Colonic mucosa (tissue), 4 donors: ENCODE data around the gene ATG7. TPM values are rescaled to one million over a fixed set of nuclear protein-coding genes. Genes with fewer than 3 reads are reported as not detected.
"Not testable (repeated sequence)": the region's sequence is repeated elsewhere in the genome, so short reads cannot be mapped to it uniquely, and the experiment has no call there.

ENCODE experiments used
- DNase-seq: peaks from one replicate; pipeline ENCODE4 v3.0.0-alpha.2; 2020
- H3K27ac ChIP-seq: fragments of 200-600 bp; one replicate; pipeline ENCODE4 v1.8.0; 2021
- H3K27me3 ChIP-seq: fragments of 200-600 bp; one replicate; pipeline ENCODE4 v1.8.0; 2021
- H3K36me3 ChIP-seq: fragments of 200-600 bp; one replicate; pipeline ENCODE4 v1.8.0; 2021
- H3K4me1 ChIP-seq: fragments of 200-600 bp; one replicate; pipeline ENCODE4 v1.8.0; 2021; ENCODE audit warnings: mild to moderate bottlenecking
- H3K4me3 ChIP-seq: fragments of 200-600 bp; one replicate; pipeline ENCODE4 v1.8.0; 2021
- H3K9ac ChIP-seq, 2 donors: one replicate each; pipeline ENCODE4 v1.7.0; 2013; ENCODE audit warnings: control low read depth in 2 of 2, low read depth in 2 of 2, low read length in 2 of 2
- H3K9me3 ChIP-seq: fragments of 200-600 bp; one replicate; pipeline ENCODE4 v1.8.0; 2021
- intact Hi-C: fragments of 100-400 bp; cut with DNase I; formaldehyde crosslinking; loops from one replicate; pipeline ENCODE4 v1.14.1; 2022
- total RNA-seq, 2 donors: library from RNA; stranded (reverse); fragmentation: NEBNext Ultra II Directional in 1 of 2; extraction: Animal tissue kit (Norgen Biotek cat#: 25700) in 1 of 2; gene quantifications; one replicate each; pipeline ENCODE4 v1.2.1, GENCODE V29; 2021
- TF ChIP-seq, protein P1 (sequence below): fragments of 200-600 bp; IDR thresholded peaks from one replicate; pipeline ENCODE4 v1.8.0; 2022; ENCODE audit warnings: antibody characterized with exemption, mild to moderate bottlenecking
- donor health status: healthy.
- donor health status: DM: no; HTN: no; CAD: no.
- donor health status: DM: no; HTN: no; CAD: no.

The ATG7 gene
- total RNA-seq, 2 donors from 2014 or later: 31.9 to 32.0 TPM

- no peak overlapping the region for H3K9ac ChIP-seq
- TF ChIP-seq, protein P1, sequence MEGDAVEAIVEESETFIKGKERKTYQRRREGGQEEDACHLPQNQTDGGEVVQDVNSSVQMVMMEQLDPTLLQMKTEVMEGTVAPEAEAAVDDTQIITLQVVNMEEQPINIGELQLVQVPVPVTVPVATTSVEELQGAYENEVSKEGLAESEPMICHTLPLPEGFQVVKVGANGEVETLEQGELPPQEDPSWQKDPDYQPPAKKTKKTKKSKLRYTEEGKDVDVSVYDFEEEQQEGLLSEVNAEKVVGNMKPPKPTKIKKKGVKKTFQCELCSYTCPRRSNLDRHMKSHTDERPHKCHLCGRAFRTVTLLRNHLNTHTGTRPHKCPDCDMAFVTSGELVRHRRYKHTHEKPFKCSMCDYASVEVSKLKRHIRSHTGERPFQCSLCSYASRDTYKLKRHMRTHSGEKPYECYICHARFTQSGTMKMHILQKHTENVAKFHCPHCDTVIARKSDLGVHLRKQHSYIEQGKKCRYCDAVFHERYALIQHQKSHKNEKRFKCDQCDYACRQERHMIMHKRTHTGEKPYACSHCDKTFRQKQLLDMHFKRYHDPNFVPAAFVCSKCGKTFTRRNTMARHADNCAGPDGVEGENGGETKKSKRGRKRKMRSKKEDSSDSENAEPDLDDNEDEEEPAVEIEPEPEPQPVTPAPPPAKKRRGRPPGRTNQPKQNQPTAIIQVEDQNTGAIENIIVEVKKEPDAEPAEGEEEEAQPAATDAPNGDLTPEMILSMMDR: no peak
- no peaks in the 10 kb centered on the region for H3K9me3 ChIP-seq
- no peaks in the 10 kb centered on the region for H3K36me3 ChIP-seq
- no peak overlapping the region for H3K4me3 ChIP-seq
- intact Hi-C loops: no loop called here
- no peak overlapping the region for H3K27ac ChIP-seq
- H3K4me1 ChIP-seq: peaks cover 3% of the 10 kb centered on the region
- H3K27me3 ChIP-seq: no peaks in the 10 kb centered on the region
- DNase-seq: no peak
Observed at GRCh38 chr3:11495948-11496557, 223.9 kb downstream of the ATG7 start.

- no peaks in the 10 kb centered on the region for H3K27me3 ChIP-seq
- H3K9ac ChIP-seq: peak overlapping the region in 1 of 2 donors; percentile 40
Observed at GRCh38 chr3:11498177-11498576, 226.0 kb downstream of the ATG7 start.

DNA sequence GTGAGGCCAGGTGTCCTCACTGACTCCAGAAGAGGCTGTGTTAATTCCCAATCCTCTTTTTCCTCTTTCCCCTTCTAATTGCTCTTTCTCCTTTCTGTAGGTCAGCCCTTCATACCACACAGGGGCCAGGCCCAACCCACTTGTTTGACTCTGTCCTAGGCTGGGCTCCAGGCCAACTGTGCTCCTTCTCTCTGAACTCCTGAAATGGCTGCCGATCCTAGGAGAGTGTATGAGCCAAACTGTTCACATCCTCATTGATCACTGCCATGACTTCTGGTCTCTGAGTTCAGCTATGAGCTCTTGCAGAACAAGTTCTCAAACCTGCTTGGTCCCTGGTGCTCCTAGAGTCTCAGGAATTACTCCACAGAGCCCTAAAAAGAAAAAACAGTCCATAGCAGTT is 226.4 kb downstream of the ATG7 start:
- H3K9ac ChIP-seq: peak overlapping the region in 1 of 2 donors; percentile 40
- H3K27me3 ChIP-seq: no peaks in the 10 kb centered on the region
- H3K4me3 ChIP-seq: no peak overlapping the region
- H3K4me1 ChIP-seq: peaks cover 3% of the 10 kb centered on the region
- no peaks in the 10 kb centered on the region for H3K9me3 ChIP-seq
- intact Hi-C loops: no loop called here
- peak; percentile 47 for DNase-seq
- TF ChIP-seq, protein P1: no peak
- H3K27ac ChIP-seq: no peak overlapping the region
- no peaks in the 10 kb centered on the region for H3K36me3 ChIP-seq

More at GRCh38 chr3:11498177-11498576, 226.0 kb downstream of the ATG7 start:
- peaks cover 3% of the 10 kb centered on the region for H3K4me1 ChIP-seq
- TF ChIP-seq, protein P1: no peak
- no peaks in the 10 kb centered on the region for H3K9me3 ChIP-seq
- H3K27ac ChIP-seq: no peak overlapping the region
- intact Hi-C loops: no loop called here
- no peaks in the 10 kb centered on the region for H3K36me3 ChIP-seq
- DNase-seq: no peak
- H3K4me3 ChIP-seq: no peak overlapping the region

- no peaks in the 10 kb centered on the region for H3K9me3 ChIP-seq
- H3K27me3 ChIP-seq: no peaks in the 10 kb centered on the region
- no peak overlapping the region for H3K4me3 ChIP-seq
- no peak for DNase-seq
- intact Hi-C loops: no loop called here
- H3K27ac ChIP-seq: no peak overlapping the region
- peaks cover 3% of the 10 kb centered on the region for H3K4me1 ChIP-seq
- no peak overlapping the region for H3K9ac ChIP-seq
- no peaks in the 10 kb centered on the region for H3K36me3 ChIP-seq
- TF ChIP-seq, protein P1: no peak
Observed at GRCh38 chr3:11499144-11499543, 226.9 kb downstream of the ATG7 start.

DNA sequence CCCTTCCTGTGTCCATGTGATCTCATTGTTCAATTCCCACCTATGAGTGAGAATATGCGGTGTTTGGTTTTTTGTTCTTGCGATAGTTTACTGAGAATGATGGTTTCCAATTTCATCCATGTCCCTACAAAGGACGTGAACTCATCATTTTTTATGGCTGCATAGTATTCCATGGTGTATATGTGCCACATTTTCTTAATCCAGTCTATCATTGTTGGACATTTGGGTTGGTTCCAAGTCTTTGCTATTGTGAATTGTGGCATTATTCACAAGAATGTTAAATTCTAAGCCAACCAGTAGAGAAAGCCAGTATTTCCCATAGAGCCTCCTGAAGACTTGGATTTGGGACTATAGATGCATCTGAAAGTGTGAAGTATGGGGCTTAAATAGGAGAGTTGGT is 230.2 kb downstream of the ATG7 start:
- H3K27ac ChIP-seq, H3K9ac ChIP-seq, H3K9me3 ChIP-seq, H3K27me3 ChIP-seq, DNase-seq, H3K4me3 ChIP-seq, H3K36me3 ChIP-seq, H3K4me1 ChIP-seq, intact Hi-C loops: not testable (repeated sequence)

DNA sequence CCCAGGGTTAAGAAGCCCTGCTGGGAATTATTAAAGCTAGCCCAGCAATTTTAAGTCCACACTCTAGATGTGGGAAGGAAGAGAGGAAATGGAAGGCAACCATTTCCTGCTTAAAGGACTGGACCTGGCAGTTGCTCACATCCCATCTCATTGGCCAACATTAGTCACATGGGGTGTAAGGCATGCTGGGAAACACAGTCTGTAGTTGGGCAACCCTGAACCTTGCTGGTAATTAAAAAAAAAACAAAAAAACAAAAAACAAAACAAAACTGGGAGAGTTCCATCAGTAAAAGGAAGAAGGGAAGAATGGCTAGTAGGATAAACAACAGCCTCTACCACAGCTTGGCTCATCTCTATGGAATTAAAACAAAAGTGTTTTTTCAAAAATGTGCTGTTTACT is 235.5 kb downstream of the ATG7 start:
- Histone ChIP-seq H3K4me1 (no peaks in the 10 kb centered on the region), H3K9me3 (no peaks in the 10 kb centered on the region), H3K36me3 (no peaks in the 10 kb centered on the region), H3K27ac (peak overlapping the region; percentile 55), H3K9ac (no peak overlapping the region), H3K27me3 (no peaks in the 10 kb centered on the region), H3K4me3 (no peak overlapping the region)
- DNase-seq: no peak
- intact Hi-C loops: no loop called here
- TF ChIP-seq, protein P1: no peak
